ENCODE data around the gene SDHAF3.

SDHAF3 gene

DNA sequence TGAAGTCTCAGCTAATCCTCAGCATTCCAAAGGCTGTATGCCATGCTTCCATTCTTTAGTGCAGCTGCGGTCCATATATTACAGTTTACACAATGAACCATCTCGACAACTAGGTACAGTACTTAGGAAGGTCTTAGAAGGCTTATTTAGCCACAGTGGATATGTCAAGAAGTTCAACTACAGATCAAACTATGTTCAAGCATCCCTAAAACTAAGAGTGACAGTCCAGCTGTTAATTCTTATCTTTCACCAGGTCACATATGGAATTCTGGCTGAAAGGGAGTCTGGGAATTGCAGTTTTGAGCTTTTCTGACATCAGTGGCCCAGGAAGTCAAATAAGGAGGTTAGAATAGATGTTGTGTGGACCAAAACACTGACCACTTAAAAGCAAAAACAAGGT is 106.8 kb downstream of the SDHAF3 start:
- no peak for DNase-seq

DNA sequence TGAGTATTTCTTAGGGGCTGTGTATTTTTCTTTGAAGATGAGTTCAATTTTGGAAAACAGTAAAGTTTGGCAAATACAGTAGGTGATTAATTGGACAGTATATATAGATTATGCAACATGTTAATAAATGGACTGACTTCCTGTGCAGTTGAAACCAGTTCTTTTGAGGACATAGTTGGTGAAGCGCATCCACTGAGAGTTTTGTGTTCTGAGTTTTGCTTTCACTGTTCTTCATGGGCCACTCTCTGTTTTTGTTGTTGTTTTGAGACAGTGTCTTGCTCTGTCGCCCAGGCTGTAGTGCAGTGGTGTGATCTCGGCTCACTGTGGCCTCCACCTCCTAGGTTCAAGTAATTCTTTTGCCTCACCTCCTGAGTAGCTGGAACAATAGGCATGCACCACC is 109.0 kb downstream of the SDHAF3 start:
- DNase-seq: no peak

Measured in NCI-H2081 (cell line).